Sigmoid colon (tissue), 4 donors: ENCODE measurements around the gene VPS37B.

ENCODE experiments used
- EP300 ChIP-seq, 4 donors: sonication (generic); formaldehyde crosslinking; IDR thresholded peaks; one replicate each; pipeline ENCODE4 v1.6.1; 2017; ENCODE audit warnings: antibody characterized with exemption in 4 of 4
- POLR2A ChIP-seq, 2 donors: fragments of 450-650 bp; IDR thresholded peaks; one replicate each; pipeline ENCODE4 v1.6.1; 2016; ENCODE audit warnings: antibody characterized with exemption in 2 of 2, mild to moderate bottlenecking in 2 of 2, moderate library complexity in 2 of 2
- POLR2AphosphoS5 ChIP-seq, 4 donors: sonication (generic); formaldehyde crosslinking; IDR thresholded peaks; one replicate each; pipeline ENCODE4 v1.6.1; 2017; ENCODE audit warnings: antibody characterized with exemption in 4 of 4
- TF ChIP-seq, protein P1 (sequence below), 4 experiments: fragments of 450-650 bp in 3 of 4; fragments of 200-600 bp in 1 of 4; IDR thresholded peaks; one replicate each; pipeline ENCODE4 v1.5.1; 2016 to 2019; ENCODE audit warnings: antibody characterized with exemption in 4 of 4, mild to moderate bottlenecking in 3 of 4, moderate library complexity in 2 of 4

DNA sequence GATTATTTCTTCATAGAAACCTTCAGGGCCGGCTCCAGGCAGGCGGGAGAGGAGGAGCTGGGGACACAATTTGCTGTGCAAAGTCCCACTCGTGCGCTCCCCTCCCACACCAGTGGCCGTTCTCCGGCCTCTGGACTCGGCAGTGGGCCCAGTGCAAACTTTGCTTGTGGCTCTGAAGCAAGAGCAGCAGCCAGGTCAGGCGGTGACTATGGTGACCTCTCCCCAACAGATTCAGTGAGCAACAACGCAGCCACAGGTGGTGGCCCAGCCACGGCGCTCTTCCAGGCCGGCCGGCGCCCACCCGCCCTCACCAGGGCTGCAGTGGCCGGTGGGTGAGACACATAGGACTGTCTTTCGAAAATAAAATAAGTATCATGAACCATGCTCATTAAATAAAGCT, 29.5 kb downstream of the VPS37B start:
- TF ChIP-seq, protein P1, sequence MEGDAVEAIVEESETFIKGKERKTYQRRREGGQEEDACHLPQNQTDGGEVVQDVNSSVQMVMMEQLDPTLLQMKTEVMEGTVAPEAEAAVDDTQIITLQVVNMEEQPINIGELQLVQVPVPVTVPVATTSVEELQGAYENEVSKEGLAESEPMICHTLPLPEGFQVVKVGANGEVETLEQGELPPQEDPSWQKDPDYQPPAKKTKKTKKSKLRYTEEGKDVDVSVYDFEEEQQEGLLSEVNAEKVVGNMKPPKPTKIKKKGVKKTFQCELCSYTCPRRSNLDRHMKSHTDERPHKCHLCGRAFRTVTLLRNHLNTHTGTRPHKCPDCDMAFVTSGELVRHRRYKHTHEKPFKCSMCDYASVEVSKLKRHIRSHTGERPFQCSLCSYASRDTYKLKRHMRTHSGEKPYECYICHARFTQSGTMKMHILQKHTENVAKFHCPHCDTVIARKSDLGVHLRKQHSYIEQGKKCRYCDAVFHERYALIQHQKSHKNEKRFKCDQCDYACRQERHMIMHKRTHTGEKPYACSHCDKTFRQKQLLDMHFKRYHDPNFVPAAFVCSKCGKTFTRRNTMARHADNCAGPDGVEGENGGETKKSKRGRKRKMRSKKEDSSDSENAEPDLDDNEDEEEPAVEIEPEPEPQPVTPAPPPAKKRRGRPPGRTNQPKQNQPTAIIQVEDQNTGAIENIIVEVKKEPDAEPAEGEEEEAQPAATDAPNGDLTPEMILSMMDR (IDR thresholded peaks at IDR 0.05), result no peak
- TF ChIP-seq POLR2AphosphoS5 (IDR thresholded peaks at IDR 0.05) (no peak), POLR2A (IDR thresholded peaks at IDR 0.05) (no peak), EP300 (IDR thresholded peaks at IDR 0.05) (no peak)
